CD4-positive, CD25-positive, alpha-beta regulatory T cell (primary cell): ENCODE data around the gene LSM14B. TPM values are rescaled to one million over a fixed set of nuclear protein-coding genes. Genes with fewer than 3 reads are reported as not detected.
"Not testable (repeated sequence)": the region's sequence is repeated elsewhere in the genome, so short reads cannot be mapped to it uniquely, and the experiment has no call there.

Experiments used
- ATAC-seq, 2 donors: fragments of 150-1000 bp; cut with Tn5 transposase; one replicate each; pipeline ENCODE4 v1.10.0; 2021; ENCODE audit warnings: low read depth in 2 of 2, moderate number of reproducible peaks in 2 of 2, moderate library complexity in 1 of 2
- DNase-seq, 3 donors: peaks; one replicate each; pipeline versions ENCODE4 v3.0.0 to v3.0.0-alpha.2; 2012 to 2022; ENCODE audit warnings: mixed read lengths in 1 of 3
- H3K27ac ChIP-seq: one replicate; pipeline ENCODE4 v1.7.0; 2013; ENCODE audit warnings: mild to moderate bottlenecking, low read length; ENCODE audit not compliant: insufficient read depth, poor library complexity, severe bottlenecking
- H3K27me3 ChIP-seq: one replicate; pipeline ENCODE4 v1.7.0; 2013; ENCODE audit warnings: low read length; ENCODE audit not compliant: control insufficient read depth, insufficient read depth
- H3K36me3 ChIP-seq: one replicate; pipeline ENCODE4 v1.7.0; 2013; ENCODE audit warnings: mild to moderate bottlenecking, low read length, moderate library complexity; ENCODE audit not compliant: control insufficient read depth, insufficient read depth
- H3K4me1 ChIP-seq: 2 replicates; pipeline ENCODE4 v1.7.0; 2013; ENCODE audit warnings: mild to moderate bottlenecking, low read length; ENCODE audit not compliant: insufficient read depth, control insufficient read depth, poor library complexity, severe bottlenecking
- H3K4me3 ChIP-seq: one replicate; pipeline ENCODE4 v1.7.0; 2013; ENCODE audit warnings: low read depth, mild to moderate bottlenecking, low read length, moderate library complexity
- H3K9me3 ChIP-seq, 2 experiments: 1 replicate in 1 of 2; 2 replicates in 1 of 2; pipeline ENCODE4 v1.7.0; 2013; ENCODE audit warnings: low read length in 2 of 2, mild to moderate bottlenecking in 1 of 2, moderate library complexity in 1 of 2; ENCODE audit not compliant: control insufficient read depth in 2 of 2
- H3K27ac Mint-ChIP-seq, 3 donors: one replicate each; pipeline ENCODE4 v1.8.0; 2020 to 2022; ENCODE audit warnings: mild to moderate bottlenecking in 3 of 3, mixed read lengths in 3 of 3, moderate library complexity in 2 of 3
- H3K27me3 Mint-ChIP-seq: one replicate; pipeline ENCODE4 v1.8.0; 2022; ENCODE audit warnings: mild to moderate bottlenecking, mixed read lengths
- H3K36me3 Mint-ChIP-seq: one replicate; pipeline ENCODE4 v1.8.0; 2020; ENCODE audit warnings: mixed read lengths
- H3K4me1 Mint-ChIP-seq, 4 donors: one replicate each; pipeline ENCODE4 v1.8.0; 2020 to 2022; ENCODE audit warnings: mixed read lengths in 4 of 4, mild to moderate bottlenecking in 1 of 4
- H3K4me3 Mint-ChIP-seq, 4 donors: one replicate each; pipeline ENCODE4 v1.8.0; 2020 to 2022; ENCODE audit warnings: mild to moderate bottlenecking in 4 of 4, mixed read lengths in 4 of 4, moderate library complexity in 3 of 4
- H3K9me3 Mint-ChIP-seq, 7 donors: one replicate each; pipeline ENCODE4 v1.8.0; 2020 to 2022; ENCODE audit warnings: mixed read lengths in 7 of 7, mild to moderate bottlenecking in 3 of 7, moderate library complexity in 2 of 7
- polyA plus RNA-seq, 4 donors: library from polyadenylated mRNA; unstranded; fragments of 300-500 nt; fragmentation: Illumina TruSeq; gene quantifications; one replicate each; pipeline ENCODE4 v1.2.3, GENCODE V29; 2021
- total RNA-seq: library from RNA; stranded (reverse); gene quantifications from one replicate; pipeline ENCODE4 v1.2.3, GENCODE V29; 2022

The LSM14B gene
- total and polyA plus RNA-seq, 5 donors from 2014 or later, result 0.65 to 33.7 (median 1.2) TPM

DNA sequence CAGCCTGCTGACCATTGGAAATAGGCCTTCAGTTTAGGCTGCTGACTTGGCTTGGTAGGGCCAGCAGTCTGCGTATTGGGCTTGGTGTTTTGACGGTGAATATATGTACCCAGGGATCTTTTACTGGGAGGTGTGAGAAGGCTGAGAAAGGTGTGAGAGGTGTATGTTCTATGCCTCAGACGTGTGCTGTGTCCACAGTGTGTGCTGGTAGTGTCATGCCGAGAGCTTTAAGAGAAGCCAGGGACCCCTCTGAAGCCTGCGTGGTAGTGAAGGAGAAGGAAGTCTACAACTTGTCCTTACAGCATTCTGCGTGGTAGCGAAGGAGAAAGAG lies 23.4 kb downstream of the LSM14B start:
- Histone ChIP-seq H3K4me3 (no peak overlapping the region), H3K27ac (no peak overlapping the region), H3K4me1 (peaks cover 31% of the 10 kb centered on the region), H3K36me3 (peaks cover 2% of the 10 kb centered on the region), H3K9me3 (no peaks in the 10 kb centered on the region), H3K27me3 (no peaks in the 10 kb centered on the region)
- Mint-ChIP-seq H3K4me1 (peaks cover 0 to 52% (median 35%) of the 10 kb centered on the region in 4 donors), H3K27me3 (peaks cover 5% of the 10 kb centered on the region), H3K4me3 (peak overlapping the region; percentile 87 to 95 (median 92)), H3K36me3 (no peaks in the 10 kb centered on the region), H3K27ac (no peak overlapping the region), H3K9me3 (no peaks in the 10 kb centered on the region)
- DNase-seq (no peak), ATAC-seq (no peak)

DNA sequence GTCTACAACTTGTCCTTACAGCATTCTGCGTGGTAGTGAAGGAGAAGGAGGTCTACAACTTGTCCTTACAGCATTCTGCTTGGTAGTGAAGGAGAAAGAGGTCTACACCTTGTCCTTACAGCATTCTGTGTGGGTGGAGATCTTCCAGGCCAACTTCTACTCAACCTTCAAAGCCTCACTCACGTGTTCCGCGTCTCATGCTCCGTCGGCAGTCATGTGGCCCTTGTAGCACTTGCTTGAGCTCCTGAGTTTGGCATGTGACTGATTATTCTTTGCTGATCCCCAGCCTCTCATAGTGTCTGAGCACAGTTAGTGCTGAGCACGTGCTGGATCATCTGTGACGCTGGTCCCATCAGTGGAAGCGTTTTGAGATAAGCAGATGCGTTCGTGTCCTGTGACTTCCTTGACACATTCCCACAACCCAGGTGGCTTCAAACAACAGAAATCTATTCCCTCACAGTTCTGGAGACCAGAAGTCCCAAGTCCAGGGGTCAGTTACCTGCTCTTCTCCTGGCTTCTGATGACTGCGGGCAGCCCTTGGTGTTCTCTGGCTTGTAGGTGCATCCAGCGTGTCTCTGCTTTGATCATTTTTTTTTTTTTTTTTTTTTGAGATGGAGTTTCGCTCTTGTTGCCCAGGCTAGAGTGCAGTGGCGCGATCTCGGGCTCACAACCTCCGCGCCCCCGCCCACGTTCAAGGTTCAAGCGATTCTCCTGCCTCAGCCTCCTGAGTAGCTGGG lies 23.9 kb downstream of the LSM14B start:
- Mint-ChIP-seq H3K36me3 (no peaks in the 10 kb centered on the region), H3K4me3 (peak overlapping the region; percentile 0 to 94 (median 88)), H3K9me3 (no peaks in the 10 kb centered on the region), H3K4me1 (peaks cover 0 to 49% (median 31%) of the 10 kb centered on the region in 4 donors), H3K27me3 (peaks cover 5% of the 10 kb centered on the region), H3K27ac (no peak overlapping the region)
- H3K4me3 ChIP-seq, result no peak overlapping the region
- ATAC-seq, result no peak
- no peak overlapping the region for H3K27ac ChIP-seq
- H3K36me3 ChIP-seq, result no peaks in the 10 kb centered on the region
- H3K9me3 ChIP-seq, result no peaks in the 10 kb centered on the region
- no peak for DNase-seq
- no peaks in the 10 kb centered on the region for H3K27me3 ChIP-seq
- peaks cover 26% of the 10 kb centered on the region for H3K4me1 ChIP-seq

- H3K27ac Mint-ChIP-seq, result no peak overlapping the region
- Histone ChIP-seq H3K4me3 (no peak overlapping the region), H3K27ac (no peak overlapping the region), H3K27me3 (no peaks in the 10 kb centered on the region), H3K4me1 (peaks cover 17% of the 10 kb centered on the region), H3K9me3 (no peaks in the 10 kb centered on the region), H3K36me3 (no peaks in the 10 kb centered on the region)
- ATAC-seq, result no peak
- no peaks in the 10 kb centered on the region for H3K36me3 Mint-ChIP-seq
- no peak for DNase-seq
- H3K4me1 Mint-ChIP-seq, result peaks cover 0 to 40% (median 22%) of the 10 kb centered on the region in 4 donors
- H3K27me3 Mint-ChIP-seq, result peaks cover 1% of the 10 kb centered on the region
- H3K4me3 Mint-ChIP-seq, result peak overlapping the region in 1 of 4 donors; percentile 52
- H3K9me3 Mint-ChIP-seq, result no peaks in the 10 kb centered on the region
These were observed 24.9 kb downstream of the LSM14B start for GRCh38 chr20:62147125-62147524.

- H3K36me3 ChIP-seq, result no peaks in the 10 kb centered on the region
- Mint-ChIP-seq H3K9me3 (no peaks in the 10 kb centered on the region), H3K27ac (no peak overlapping the region), H3K4me1 (peaks cover 0 to 41% (median 19%) of the 10 kb centered on the region in 4 donors), H3K4me3 (peak overlapping the region in 1 of 4 donors; percentile 52), H3K27me3 (no peaks in the 10 kb centered on the region), H3K36me3 (peaks cover 3% of the 10 kb centered on the region)
- H3K4me3 ChIP-seq, result no peak overlapping the region
- H3K4me1 ChIP-seq, result peaks cover 13% of the 10 kb centered on the region
- DNase-seq, result no peak
- H3K9me3 ChIP-seq, result no peaks in the 10 kb centered on the region
- no peaks in the 10 kb centered on the region for H3K27me3 ChIP-seq
- H3K27ac ChIP-seq, result no peak overlapping the region
- ATAC-seq, result no peak
These were observed 25.3 kb downstream of the LSM14B start for GRCh38 chr20:62147528-62147927.

DNA sequence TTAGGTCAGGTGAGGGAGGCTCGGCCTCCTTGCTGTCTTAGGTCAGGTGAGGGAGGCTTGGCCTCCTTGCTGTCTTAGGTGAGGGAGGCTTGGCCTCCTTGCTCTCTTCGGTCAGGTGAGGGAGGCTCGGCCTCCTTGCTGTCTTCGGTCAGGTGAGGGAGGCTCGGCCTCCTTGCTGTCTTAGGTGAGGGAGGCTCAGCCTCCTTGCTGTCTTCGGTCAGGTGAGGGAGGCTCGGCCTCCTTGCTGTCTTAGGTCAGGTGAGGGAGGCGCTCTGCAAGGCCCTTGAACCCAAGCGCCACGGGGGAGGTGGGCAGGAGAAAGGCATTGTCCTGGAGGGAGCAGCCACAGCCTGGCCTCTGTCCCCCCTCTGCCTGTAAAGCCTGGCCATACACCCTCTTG lies 26.1 kb downstream of the LSM14B start:
- not testable (repeated sequence) for DNase-seq, H3K27me3 Mint-ChIP-seq, H3K27ac ChIP-seq, H3K9me3 ChIP-seq, H3K36me3 Mint-ChIP-seq, H3K4me3 ChIP-seq, H3K4me3 Mint-ChIP-seq, H3K27ac Mint-ChIP-seq, H3K9me3 Mint-ChIP-seq, H3K36me3 ChIP-seq, ATAC-seq, H3K27me3 ChIP-seq
- peaks cover 12% of the 10 kb centered on the region for H3K4me1 ChIP-seq
- H3K4me1 Mint-ChIP-seq, result peaks cover 0 to 42% (median 19%) of the 10 kb centered on the region in 4 donors

- H3K4me3 ChIP-seq, result no peak overlapping the region
- ATAC-seq, result no peak
- H3K36me3 ChIP-seq, result peaks cover 3% of the 10 kb centered on the region
- no peak for DNase-seq
- Mint-ChIP-seq H3K27me3 (no peaks in the 10 kb centered on the region), H3K4me3 (no peak overlapping the region), H3K9me3 (peaks cover 0 to 2% (median 1%) of the 10 kb centered on the region in 7 donors), H3K27ac (no peak overlapping the region), H3K4me1 (peaks cover 0 to 43% (median 22%) of the 10 kb centered on the region in 4 donors), H3K36me3 (peaks cover 14% of the 10 kb centered on the region)
- H3K4me1 ChIP-seq, result peaks cover 12% of the 10 kb centered on the region
- H3K27ac ChIP-seq, result no peak overlapping the region
- no peaks in the 10 kb centered on the region for H3K9me3 ChIP-seq
- H3K27me3 ChIP-seq, result no peaks in the 10 kb centered on the region
These were observed 26.6 kb downstream of the LSM14B start for GRCh38 chr20:62148908-62149314.

DNA sequence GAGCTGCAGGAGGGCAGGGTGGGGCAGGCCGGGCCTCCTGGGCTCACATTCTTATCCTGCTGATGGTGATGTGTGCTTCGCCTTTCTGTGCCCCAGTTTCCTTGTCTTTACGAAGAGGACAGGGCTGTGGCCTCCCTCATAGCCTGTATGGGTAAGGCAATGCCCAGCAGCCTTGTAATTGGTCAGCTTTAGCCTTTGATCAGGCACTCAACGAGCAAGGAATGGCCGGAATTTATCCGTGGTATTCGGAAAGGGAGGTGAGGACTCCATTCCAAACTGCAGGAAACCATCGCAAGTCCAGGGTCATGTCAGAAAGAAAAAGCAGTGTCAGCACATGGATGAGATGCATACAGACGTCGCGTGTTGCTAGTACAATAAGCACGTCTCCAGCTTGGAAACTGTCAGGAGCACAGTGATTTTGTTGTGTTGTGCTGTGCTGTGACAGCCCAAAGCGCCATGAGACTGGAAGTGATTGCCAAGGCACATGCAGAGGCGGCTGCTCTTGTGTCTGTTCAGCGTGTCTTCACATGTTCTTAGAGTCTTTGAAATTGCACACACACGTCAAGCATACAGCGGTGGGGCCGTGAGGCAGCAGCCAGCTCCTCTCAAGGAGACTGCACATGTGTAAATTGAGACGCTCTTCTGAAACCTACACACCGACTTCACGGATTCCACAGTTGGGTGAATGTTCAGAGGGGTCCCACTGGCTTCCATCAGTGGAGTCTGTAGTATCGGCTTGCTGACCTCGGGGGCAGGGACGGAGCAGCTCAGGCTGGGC lies 27.4 kb downstream of the LSM14B start:
- peaks cover 21% of the 10 kb centered on the region for H3K36me3 Mint-ChIP-seq
- H3K27me3 Mint-ChIP-seq, result no peaks in the 10 kb centered on the region
- H3K4me3 Mint-ChIP-seq, result peak overlapping the region in 1 of 4 donors; percentile 44
- H3K4me1 ChIP-seq, result peaks cover 8% of the 10 kb centered on the region
- no peak overlapping the region for H3K27ac Mint-ChIP-seq
- H3K4me3 ChIP-seq, result no peak overlapping the region
- DNase-seq, result no peak
- no peak for ATAC-seq
- H3K9me3 ChIP-seq, result no peaks in the 10 kb centered on the region
- H3K4me1 Mint-ChIP-seq, result peaks cover 0 to 43% (median 21%) of the 10 kb centered on the region in 4 donors
- peaks cover 0 to 2% (median 1%) of the 10 kb centered on the region in 7 donors for H3K9me3 Mint-ChIP-seq
- peaks cover 7% of the 10 kb centered on the region for H3K36me3 ChIP-seq
- H3K27me3 ChIP-seq, result no peaks in the 10 kb centered on the region
- no peak overlapping the region for H3K27ac ChIP-seq
